Testis (tissue), 2 donors: ENCODE results near the gene NEURL1B.

Experiments
- CTCF ChIP-seq, 3 experiments: fragments of 450-650 bp in 2 of 3; fragments of 200-600 bp in 1 of 3; sonication (generic) in 1 of 3; IDR thresholded peaks; one replicate each; pipeline ENCODE4 v1.5.1; 2016 to 2019; ENCODE audit warnings: antibody characterized with exemption in 3 of 3, mild to moderate bottlenecking in 2 of 3, moderate library complexity in 1 of 3
- POLR2A ChIP-seq: fragments of 450-650 bp; IDR thresholded peaks from one replicate; pipeline ENCODE4 v1.6.1; 2017; ENCODE audit warnings: antibody characterized with exemption, mild to moderate bottlenecking, moderate library complexity

DNA sequence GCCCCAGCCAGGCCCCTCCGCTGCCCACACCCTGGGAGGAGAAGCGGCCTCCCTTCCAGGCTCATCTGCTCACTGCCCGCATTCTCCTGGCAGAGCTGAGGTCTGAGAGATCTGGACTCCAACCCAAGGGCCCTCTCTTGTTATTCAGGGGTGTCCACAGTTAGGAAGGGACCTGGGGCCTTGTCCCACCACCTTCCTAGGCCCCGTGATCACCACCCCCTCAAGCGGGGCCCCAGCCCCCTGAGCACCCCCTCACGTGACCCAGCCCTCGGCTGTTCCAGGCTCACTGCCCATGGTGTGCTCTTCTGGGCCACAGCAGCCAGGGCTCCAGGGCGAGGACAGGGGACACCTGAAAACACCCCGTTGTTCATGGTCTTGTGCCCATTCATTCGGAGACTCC, 48.7 kb downstream of the NEURL1B start:
- TF ChIP-seq POLR2A (no peak), CTCF (IDR thresholded peaks at IDR 0.05) (no peak)
